Measurements from ENCODE around the gene ST8SIA1. TPM values are rescaled to one million over a fixed set of nuclear protein-coding genes. Genes with fewer than 3 reads are reported as not detected.

ST8SIA1 gene
- total RNA-seq, 2 experiments from 2014 or later, result 12.2 to 12.6 TPM

Other genes with a start within 250 kb of the ST8SIA1 start
- gene C2CD5, start 209.8 kb upstream of the ST8SIA1 start, total RNA-seq, result 10 to 100 TPM; 19.5 to 24.4 TPM

Data from CD8-positive, alpha-beta T cell (primary cell).